Testis (tissue), 2 donors: ENCODE measurements around the gene AQP4.

Experiments
- POLR2A ChIP-seq: fragments of 450-650 bp; IDR thresholded peaks from one replicate; pipeline ENCODE4 v1.6.1; 2017; ENCODE audit warnings: antibody characterized with exemption, mild to moderate bottlenecking, moderate library complexity
- TF ChIP-seq, protein P1 (sequence below), 3 experiments: fragments of 450-650 bp in 2 of 3; fragments of 200-600 bp in 1 of 3; sonication (generic) in 1 of 3; IDR thresholded peaks; one replicate each; pipeline ENCODE4 v1.5.1; 2016 to 2019; ENCODE audit warnings: antibody characterized with exemption in 3 of 3, mild to moderate bottlenecking in 2 of 3, moderate library complexity in 1 of 3

DNA sequence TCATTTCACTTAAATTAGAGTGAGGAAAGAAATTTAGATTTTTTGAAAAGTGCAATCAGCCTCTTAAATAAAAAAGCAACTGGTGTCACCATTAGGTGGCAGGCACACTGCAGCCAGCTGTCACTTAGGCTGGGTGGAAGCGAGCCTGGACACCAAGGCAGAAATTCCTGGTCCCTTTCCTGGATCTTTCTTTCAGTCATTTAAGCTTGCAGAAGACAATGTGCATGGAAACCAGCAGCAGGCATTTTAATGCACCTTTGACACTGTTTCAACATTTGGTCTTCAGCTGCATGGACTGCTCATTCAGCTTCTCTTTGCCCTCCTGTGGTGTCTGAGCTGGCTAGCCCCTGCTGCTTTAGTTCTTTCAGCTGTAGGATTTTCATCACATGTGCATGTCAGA lies 61.0 kb downstream of the AQP4 start:
- TF ChIP-seq, protein P1, sequence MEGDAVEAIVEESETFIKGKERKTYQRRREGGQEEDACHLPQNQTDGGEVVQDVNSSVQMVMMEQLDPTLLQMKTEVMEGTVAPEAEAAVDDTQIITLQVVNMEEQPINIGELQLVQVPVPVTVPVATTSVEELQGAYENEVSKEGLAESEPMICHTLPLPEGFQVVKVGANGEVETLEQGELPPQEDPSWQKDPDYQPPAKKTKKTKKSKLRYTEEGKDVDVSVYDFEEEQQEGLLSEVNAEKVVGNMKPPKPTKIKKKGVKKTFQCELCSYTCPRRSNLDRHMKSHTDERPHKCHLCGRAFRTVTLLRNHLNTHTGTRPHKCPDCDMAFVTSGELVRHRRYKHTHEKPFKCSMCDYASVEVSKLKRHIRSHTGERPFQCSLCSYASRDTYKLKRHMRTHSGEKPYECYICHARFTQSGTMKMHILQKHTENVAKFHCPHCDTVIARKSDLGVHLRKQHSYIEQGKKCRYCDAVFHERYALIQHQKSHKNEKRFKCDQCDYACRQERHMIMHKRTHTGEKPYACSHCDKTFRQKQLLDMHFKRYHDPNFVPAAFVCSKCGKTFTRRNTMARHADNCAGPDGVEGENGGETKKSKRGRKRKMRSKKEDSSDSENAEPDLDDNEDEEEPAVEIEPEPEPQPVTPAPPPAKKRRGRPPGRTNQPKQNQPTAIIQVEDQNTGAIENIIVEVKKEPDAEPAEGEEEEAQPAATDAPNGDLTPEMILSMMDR (IDR thresholded peaks at IDR 0.05), result no peak
- TF ChIP-seq POLR2A, result no peak
